ENCODE data around the gene CENPX. TPM values are rescaled to one million over a fixed set of nuclear protein-coding genes. Genes with fewer than 3 reads are reported as not detected.
A peak's percentile ranks its signal among the peaks of the same experiment; 100 is the strongest.

The CENPX gene
- total and polyA plus RNA-seq, 2 of the 13 experiments (the other 11 are each of a cell fraction or from before 2014, with no cell fraction given): 92.7 to 170 TPM

- TF ChIP-seq NCOA5 (CRISPR knock-in tag; IDR thresholded peaks at IDR 0.05): no peak
- TF ChIP-seq, protein P1, sequence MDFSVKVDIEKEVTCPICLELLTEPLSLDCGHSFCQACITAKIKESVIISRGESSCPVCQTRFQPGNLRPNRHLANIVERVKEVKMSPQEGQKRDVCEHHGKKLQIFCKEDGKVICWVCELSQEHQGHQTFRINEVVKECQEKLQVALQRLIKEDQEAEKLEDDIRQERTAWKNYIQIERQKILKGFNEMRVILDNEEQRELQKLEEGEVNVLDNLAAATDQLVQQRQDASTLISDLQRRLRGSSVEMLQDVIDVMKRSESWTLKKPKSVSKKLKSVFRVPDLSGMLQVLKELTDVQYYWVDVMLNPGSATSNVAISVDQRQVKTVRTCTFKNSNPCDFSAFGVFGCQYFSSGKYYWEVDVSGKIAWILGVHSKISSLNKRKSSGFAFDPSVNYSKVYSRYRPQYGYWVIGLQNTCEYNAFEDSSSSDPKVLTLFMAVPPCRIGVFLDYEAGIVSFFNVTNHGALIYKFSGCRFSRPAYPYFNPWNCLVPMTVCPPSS (IDR thresholded peaks at IDR 0.05): no peak
- TF ChIP-seq ZNF720 (CRISPR knock-in tag; IDR thresholded peaks at IDR 0.05): no peak
- TF ChIP-seq KLF13 (CRISPR knock-in tag; IDR thresholded peaks at IDR 0.05): no peak
- peak; percentile 83 for TF ChIP-seq AGO2 (optimal IDR thresholded peaks at IDR 0.05; ENCODE audit: low read depth, low read length)
- TF ChIP-seq ZFX (CRISPR knock-in tag; IDR thresholded peaks at IDR 0.05; ENCODE audit: low read depth): no peak
- TF ChIP-seq ARID4A (CRISPR knock-in tag; IDR thresholded peaks at IDR 0.05; ENCODE audit: borderline replicate concordance): 0 out of 2 replicates have a peak, but pooled peaks have one; percentile 34
- TF ChIP-seq AKAP8 (CRISPR knock-in tag; IDR thresholded peaks at IDR 0.05): 0 out of 2 replicates have a peak, but pooled peaks have one; percentile 38
- no peak for TF ChIP-seq IKZF5 (CRISPR knock-in tag; IDR thresholded peaks at IDR 0.05)
- no peak for TF ChIP-seq TRIM24 (CRISPR knock-in tag; IDR thresholded peaks at IDR 0.05)
- TF ChIP-seq ZNF451 (CRISPR knock-in tag; IDR thresholded peaks at IDR 0.05): 0 out of 2 replicates have a peak, but pooled peaks have one; percentile 51
- no peak for TF ChIP-seq ZKSCAN5 (CRISPR knock-in tag; IDR thresholded peaks at IDR 0.05)
- no peak for TF ChIP-seq MED8 (CRISPR knock-in tag; IDR thresholded peaks at IDR 0.05; ENCODE audit: insufficient replicate concordance)
- TF ChIP-seq ZNF234 (CRISPR knock-in tag; conservative IDR thresholded peaks at IDR 0.05): no peak
- TF ChIP-seq ZBTB43 (CRISPR knock-in tag; conservative IDR thresholded peaks at IDR 0.05): no peak
These were observed 32.6 kb upstream of the CENPX start (continued) for GRCh38 chr17:82055023-82055964.

All from HepG2 (cell line).